NCI-H2107 (cell line): ENCODE measurements around the gene ZMYND8.
A peak's percentile ranks its signal among the peaks of the same experiment; 100 is the strongest.
"Not testable (repeated sequence)": the region's sequence is repeated elsewhere in the genome, so short reads cannot be mapped to it uniquely, and the experiment has no call there.

Experiments used
- DNase-seq: peaks from one replicate; lab custom pipeline; 2025; lab: John Stamatoyannopoulos, UW

Gene ZMYND8

DNA sequence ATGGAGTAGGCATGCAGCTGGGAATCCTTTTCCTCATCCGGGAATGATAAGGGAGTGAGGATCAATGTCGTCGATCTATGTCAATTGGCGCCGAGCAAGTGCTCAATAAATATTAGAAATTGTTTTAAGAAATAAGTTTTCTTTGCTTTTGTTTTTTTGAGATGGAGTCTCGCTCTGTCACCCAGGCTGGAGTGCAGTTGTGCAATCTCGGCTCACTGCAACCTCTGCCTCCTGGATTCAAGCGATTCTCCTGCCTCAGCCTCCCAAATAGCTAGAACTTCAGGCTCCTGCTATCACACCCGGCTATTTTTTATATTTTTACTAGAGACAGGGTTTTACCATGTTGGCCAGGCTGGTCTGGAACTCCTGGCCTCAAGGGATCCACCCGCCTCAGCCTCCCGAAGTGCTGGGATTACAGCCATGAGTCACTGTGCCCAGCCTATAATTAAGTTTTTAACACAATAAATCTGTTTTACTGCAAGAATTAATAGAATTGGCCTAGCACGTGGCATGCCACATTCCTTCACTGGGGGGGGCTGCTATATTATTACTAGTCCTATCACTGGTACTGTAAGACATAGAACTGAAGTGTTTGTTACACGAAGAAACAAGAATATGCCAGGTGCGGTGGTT, 92.2 kb downstream of the ZMYND8 start:
- not testable (repeated sequence) for DNase-seq

- DNase-seq = no peak
Measured at GRCh38 chr20:47263465-47264084, 92.9 kb downstream of the ZMYND8 start.

GRCh38 chr20:47263080-47263464, 93.4 kb downstream of the ZMYND8 start:
- DNase-seq = no peak

- DNase-seq = peak; percentile 61
Measured at GRCh38 chr20:47262365-47263013, 94.0 kb downstream of the ZMYND8 start.

GRCh38 chr20:47262008-47262364, 94.5 kb downstream of the ZMYND8 start:
- no peak for DNase-seq

- not testable (repeated sequence) for DNase-seq
Measured at GRCh38 chr20:47261161-47261774, 95.2 kb downstream of the ZMYND8 start.

GRCh38 chr20:47260540-47261126, 95.9 kb downstream of the ZMYND8 start:
- DNase-seq = not testable (repeated sequence)

GRCh38 chr20:47258745-47259695, 97.5 kb downstream of the ZMYND8 start:
- DNase-seq = no peak

DNA sequence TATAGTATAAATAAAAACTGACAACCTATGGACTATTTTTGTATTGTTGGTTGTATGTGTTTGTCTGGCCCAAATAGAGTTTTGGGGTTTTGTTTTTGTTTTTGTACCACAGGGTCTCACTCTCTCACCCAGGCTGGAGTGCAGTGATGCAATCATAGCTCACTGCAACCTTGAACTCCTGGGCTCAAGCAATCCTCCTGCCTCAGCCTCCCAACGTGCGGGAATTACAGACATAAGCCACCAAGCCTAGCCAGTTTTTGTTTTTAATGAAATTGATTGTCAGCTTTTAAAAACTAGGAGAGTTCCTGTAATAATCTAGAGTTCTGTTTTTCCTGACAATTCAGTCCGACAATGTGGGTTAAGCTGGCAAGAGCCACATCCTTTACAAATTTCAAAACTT, 98.7 kb downstream of the ZMYND8 start:
- no peak for DNase-seq

GRCh38 chr20:47257256-47257655, 99.2 kb downstream of the ZMYND8 start:
- no peak for DNase-seq

DNA sequence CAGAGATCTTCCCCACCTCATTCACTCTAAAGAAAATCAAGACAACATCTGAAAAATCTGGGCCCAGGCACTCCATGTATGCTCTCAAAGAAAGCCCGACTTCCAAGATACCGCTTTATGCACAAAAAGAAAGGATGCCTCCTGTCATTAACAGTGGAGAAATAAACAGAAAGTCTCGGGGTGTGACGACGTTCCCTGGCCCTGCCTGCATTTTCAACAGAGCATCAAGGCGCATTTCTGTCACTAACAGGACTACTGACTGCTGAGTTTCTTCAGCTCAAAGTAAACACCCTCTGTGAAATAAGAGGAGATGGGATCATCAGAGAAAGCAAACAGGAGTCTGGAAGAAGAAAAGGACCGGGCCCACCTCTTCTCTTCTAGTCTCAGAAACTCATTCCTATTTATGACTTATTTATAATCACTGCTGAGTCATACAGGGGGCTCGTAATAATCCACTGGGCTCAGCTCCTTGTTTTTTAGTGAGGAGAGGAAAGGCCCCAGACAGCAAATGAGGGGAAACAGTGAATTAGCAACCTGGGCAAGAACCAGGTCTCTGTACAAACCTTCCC, 99.7 kb downstream of the ZMYND8 start:
- DNase-seq = no peak

DNA sequence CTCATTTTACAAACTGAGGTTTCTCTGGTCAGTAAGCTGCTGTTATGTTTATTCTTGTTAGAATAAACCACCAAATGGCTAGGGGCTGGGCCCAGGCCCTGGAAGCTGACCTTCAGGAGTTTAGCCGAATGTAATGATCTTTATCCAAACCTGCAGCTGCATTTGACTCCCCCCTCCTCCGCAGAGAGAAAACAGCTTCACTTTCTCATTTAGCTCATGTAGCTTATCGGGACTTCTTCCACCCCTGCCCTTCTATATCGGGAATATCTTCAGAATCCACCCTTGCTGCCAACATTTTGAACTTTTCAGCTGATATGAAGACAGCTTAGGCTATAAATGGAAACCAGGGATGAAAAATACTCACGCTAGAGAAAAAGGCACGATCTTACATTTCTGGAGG, 102.6 kb downstream of the ZMYND8 start:
- no peak for DNase-seq

DNA sequence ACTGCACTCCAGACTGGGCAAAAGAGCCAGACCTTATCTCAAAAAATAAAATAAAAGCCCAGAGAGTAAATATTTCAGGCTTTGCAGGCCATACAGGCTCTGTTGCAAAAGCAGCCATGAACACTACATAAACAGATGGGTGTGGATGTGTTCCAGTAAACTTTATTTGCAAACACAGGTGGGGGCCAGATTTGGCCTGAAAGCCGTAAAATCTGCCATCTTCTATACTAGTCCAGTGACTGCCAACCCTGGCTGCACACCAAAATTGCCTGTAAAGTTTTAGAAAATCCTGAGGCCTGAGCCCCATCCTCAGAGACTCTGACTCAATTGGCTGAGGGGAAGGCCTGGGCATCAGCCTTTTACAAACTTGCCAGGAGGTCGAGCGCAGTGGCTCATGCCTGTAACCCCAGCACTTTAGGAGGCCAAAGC, 103.6 kb downstream of the ZMYND8 start:
- no peak for DNase-seq

- DNase-seq = no peak
Measured at GRCh38 chr20:47251154-47252020, 105.1 kb downstream of the ZMYND8 start.

DNA sequence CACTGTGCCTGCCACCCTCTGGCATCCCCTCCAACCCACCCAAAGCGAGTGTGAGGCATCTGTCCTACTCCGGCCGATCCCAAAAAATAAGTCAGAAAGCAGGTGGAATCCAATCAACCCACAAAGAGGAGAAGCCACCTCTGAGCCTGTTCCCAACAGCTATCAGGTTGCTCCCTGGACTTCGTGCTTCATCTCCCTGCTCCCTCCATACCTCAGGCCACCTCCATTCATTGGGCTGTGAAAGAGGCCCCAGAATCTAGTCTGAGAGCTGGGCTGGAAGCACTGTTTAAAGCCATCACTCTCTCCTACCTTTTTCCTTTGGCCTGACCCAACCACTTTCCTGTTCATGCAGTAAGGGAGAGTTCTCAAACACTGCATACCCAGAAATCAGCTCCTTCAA, 106.1 kb downstream of the ZMYND8 start:
- DNase-seq = no peak

DNA sequence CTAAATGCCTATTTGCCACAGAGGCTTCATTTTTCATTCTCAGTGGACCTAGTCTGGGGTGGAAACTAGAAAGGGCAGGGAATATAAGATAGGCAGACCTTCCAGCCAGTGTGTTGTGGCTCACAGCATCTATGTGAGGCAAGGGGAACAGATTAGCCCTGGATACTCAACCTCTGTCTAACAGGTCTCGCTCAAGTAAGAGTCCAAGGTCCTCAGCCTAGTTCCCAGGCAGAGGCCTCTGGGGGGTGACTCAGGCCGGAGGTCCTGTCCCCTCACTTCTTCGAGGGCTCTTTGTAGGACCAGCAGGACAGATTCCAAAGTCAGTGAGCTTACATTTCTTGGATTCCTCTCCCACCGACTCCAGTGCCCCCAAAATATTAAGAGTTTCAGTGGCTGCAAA, 106.6 kb downstream of the ZMYND8 start:
- no peak for DNase-seq

DNA sequence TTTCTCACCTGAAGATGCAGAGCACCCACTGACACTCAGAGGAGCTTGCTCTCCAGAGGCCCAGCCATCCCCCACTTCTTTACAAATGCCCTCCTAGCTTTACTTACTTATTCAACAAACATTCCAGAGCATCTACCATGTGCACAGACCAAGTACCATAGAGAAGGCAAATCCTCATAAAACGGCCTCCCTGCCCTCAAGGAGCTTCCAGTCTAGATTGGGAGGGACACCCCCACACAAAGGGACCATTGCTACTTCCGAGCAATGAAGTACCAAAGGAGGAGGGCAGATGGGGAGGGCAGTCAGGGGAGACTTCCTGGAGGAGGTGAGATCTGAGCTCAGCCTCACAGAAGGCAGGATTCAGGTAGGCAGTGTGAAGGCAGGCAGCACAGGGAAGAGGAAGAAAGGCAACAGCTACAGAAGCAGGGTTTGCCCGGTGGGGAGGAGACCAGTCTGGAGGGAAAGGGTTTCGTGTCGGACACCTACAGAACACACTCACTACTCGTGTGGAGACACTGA, 108.0 kb downstream of the ZMYND8 start:
- no peak for DNase-seq

GRCh38 chr20:47247972-47248371, 108.5 kb downstream of the ZMYND8 start:
- no peak for DNase-seq

DNA sequence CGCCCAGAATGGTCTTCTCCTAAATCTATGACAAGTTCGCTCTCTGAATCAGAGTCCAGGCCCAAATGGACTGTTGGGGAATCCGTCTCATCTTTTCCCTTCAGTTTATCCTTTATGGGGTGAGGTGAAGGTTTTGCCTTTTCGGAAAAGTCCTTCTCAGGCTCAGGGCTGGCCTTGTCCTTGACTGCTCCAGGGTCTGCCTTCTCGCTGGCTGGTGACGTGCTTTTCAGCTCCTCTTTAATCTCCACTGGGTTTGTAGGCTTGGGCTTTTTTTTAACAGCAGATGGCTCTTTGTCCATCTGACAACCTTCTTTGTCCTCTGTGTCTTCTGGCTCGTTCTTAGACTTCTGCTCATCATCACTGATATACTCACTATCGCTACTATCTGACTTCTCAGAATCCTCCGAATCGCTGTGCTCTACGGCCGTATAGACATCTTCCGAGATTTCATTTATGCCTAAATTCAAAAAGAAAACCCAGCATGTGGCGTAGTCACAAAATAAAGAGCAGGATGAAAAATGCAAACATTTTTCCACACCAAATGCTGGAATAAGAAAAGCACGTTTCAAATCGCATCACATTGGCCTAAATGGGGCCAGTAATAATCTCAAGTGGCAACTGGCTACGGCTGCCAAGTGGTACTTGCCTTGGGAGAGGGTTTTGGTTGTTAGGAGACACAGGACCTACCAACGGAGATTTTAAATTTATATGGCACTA, 110.3 kb downstream of the ZMYND8 start:
- DNase-seq = no peak
